ENCODE measurements around the gene TKT.

Gene TKT

GRCh38 chr3:53198996-53199395 lies 56.8 kb downstream of the TKT start:
- no peak overlapping the region for H3K27ac Mint-ChIP-seq
- no peak for TF ChIP-seq CTCF (IDR thresholded peaks at IDR 0.05)
- H3K9me3 Mint-ChIP-seq, result peaks cover 5% of the 10 kb centered on the region
- peaks cover 4% of the 10 kb centered on the region for H3K36me3 Mint-ChIP-seq (ENCODE audit: low read depth)
- peaks cover 41% of the 10 kb centered on the region for H3K4me1 Mint-ChIP-seq
- H3K27me3 Mint-ChIP-seq (ENCODE audit: low read depth, poor library complexity), result peaks cover 3% of the 10 kb centered on the region
- H3K4me3 Mint-ChIP-seq, result no peak overlapping the region
- no peak for DNase-seq

DNA sequence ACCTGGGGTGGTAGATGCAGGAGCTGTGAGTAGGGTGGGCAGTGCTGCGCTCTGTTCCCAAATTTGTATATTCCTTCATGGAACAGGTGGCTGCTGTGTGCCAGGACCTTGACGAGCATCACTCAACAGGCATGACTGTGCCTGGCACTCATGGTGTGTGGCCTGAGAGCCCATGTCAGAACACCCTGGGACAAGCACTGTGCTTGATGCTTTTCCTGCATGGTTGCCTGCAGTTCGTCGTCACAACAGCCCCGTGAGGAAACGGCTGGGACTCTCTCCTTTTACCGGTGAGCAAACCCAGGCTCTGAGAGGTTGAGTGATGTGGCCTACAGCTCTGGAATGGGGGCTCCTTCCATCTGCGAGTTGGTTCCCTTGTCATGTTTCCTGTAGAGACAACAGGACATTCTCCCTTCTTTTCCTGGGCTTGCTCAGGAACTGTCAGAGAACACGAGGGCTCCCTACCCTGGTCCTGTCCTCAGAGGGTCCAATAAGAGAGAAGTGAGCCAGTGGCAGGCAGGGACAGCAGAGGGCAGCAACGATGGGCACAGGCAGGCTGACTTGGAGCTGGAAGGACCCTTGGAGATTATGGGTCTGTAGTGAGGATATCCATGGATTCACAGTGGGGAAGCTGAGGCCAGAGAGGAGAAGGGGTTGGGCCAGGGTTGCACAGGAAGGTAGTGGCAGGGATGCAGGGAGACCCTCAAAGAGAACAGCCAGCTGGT lies 57.4 kb downstream of the TKT start:
- peaks cover 5% of the 10 kb centered on the region for H3K9me3 Mint-ChIP-seq
- H3K27me3 Mint-ChIP-seq (ENCODE audit: low read depth, poor library complexity), result peaks cover 3% of the 10 kb centered on the region
- DNase-seq, result no peak
- TF ChIP-seq CTCF (IDR thresholded peaks at IDR 0.05), result no peak
- no peak overlapping the region for H3K27ac Mint-ChIP-seq
- peaks cover 47% of the 10 kb centered on the region for H3K4me1 Mint-ChIP-seq
- H3K36me3 Mint-ChIP-seq (ENCODE audit: low read depth), result peaks cover 4% of the 10 kb centered on the region
- no peak overlapping the region for H3K4me3 Mint-ChIP-seq

- peaks cover 62% of the 10 kb centered on the region for H3K4me1 Mint-ChIP-seq
- peak; percentile 32 for DNase-seq
- peak overlapping the region; percentile 77 for H3K27ac Mint-ChIP-seq
- no peak for TF ChIP-seq CTCF (IDR thresholded peaks at IDR 0.05)
- peaks cover 8% of the 10 kb centered on the region for H3K36me3 Mint-ChIP-seq (ENCODE audit: low read depth)
- no peak overlapping the region for H3K4me3 Mint-ChIP-seq
- H3K9me3 Mint-ChIP-seq, result peaks cover 5% of the 10 kb centered on the region
- H3K27me3 Mint-ChIP-seq (ENCODE audit: low read depth, poor library complexity), result peaks cover 3% of the 10 kb centered on the region
Measured at GRCh38 chr3:53196575-53197407, 59.0 kb downstream of the TKT start.

GRCh38 chr3:53195602-53196574 lies 59.9 kb downstream of the TKT start:
- peak; percentile 78 for DNase-seq
- Mint-ChIP-seq H3K4me3 (no peak overlapping the region), H3K4me1 (peaks cover 62% of the 10 kb centered on the region), H3K27ac (no peak overlapping the region), H3K27me3 (ENCODE audit: low read depth, poor library complexity) (peaks cover 3% of the 10 kb centered on the region), H3K9me3 (peaks cover 3% of the 10 kb centered on the region), H3K36me3 (ENCODE audit: low read depth) (peaks cover 8% of the 10 kb centered on the region)
- peak; percentile 99 for TF ChIP-seq CTCF (IDR thresholded peaks at IDR 0.05)

- DNase-seq, result no peak
- no peak overlapping the region for H3K4me3 Mint-ChIP-seq
- H3K27me3 Mint-ChIP-seq (ENCODE audit: low read depth, poor library complexity), result peaks cover 3% of the 10 kb centered on the region
- peaks cover 62% of the 10 kb centered on the region for H3K4me1 Mint-ChIP-seq
- H3K9me3 Mint-ChIP-seq, result no peaks in the 10 kb centered on the region
- no peak for TF ChIP-seq CTCF (IDR thresholded peaks at IDR 0.05)
- H3K36me3 Mint-ChIP-seq (ENCODE audit: low read depth), result peaks cover 13% of the 10 kb centered on the region
- no peak overlapping the region for H3K27ac Mint-ChIP-seq
Measured at GRCh38 chr3:53195066-53195450, 60.8 kb downstream of the TKT start.
